Breast epithelium (tissue), 4 donors: ENCODE data around the gene SNX9. TPM values are rescaled to one million over a fixed set of nuclear protein-coding genes. Genes with fewer than 3 reads are reported as not detected.

Experiments
- DNase-seq, 2 donors: peaks; one replicate each; pipeline ENCODE4 v3.0.0-alpha.2; 2019; ENCODE audit warnings: low spot score in 2 of 2
- H3K27ac ChIP-seq, 2 donors: fragments of 200-600 bp; sonication (generic) in 1 of 2; one replicate each; pipeline ENCODE4 v1.5.1; 2016 to 2019; ENCODE audit warnings: mild to moderate bottlenecking in 1 of 2
- H3K27me3 ChIP-seq, 2 donors: fragments of 200-600 bp; sonication (generic) in 1 of 2; one replicate each; pipeline versions ENCODE4 v1.5.1 to v1.6.0; 2017 to 2019; ENCODE audit warnings: control low read depth in 1 of 2, mild to moderate bottlenecking in 1 of 2
- H3K36me3 ChIP-seq: fragments of 200-600 bp; one replicate; pipeline ENCODE4 v1.5.1; 2019
- H3K4me1 ChIP-seq, 2 donors: fragments of 200-600 bp; sonication (generic); one replicate each; pipeline ENCODE4 v1.5.1; 2016 to 2019; ENCODE audit warnings: control low read depth in 1 of 2
- H3K4me3 ChIP-seq, 3 donors: fragments of 200-600 bp; sonication (generic); 1 replicate in 2 of 3; 2 replicates in 1 of 3; pipeline ENCODE4 v1.5.1; 2016 to 2019; ENCODE audit warnings: mild to moderate bottlenecking in 3 of 3, moderate library complexity in 2 of 3
- H3K9me3 ChIP-seq, 2 donors: fragments of 200-600 bp; sonication (generic) in 1 of 2; one replicate each; pipeline ENCODE4 v1.5.1; 2016 to 2019; ENCODE audit warnings: control low read depth in 1 of 2
- POLR2A ChIP-seq: fragments of 450-650 bp; IDR thresholded peaks from one replicate; pipeline ENCODE4 v1.6.1; 2016; ENCODE audit warnings: antibody characterized with exemption, mild to moderate bottlenecking, moderate library complexity
- POLR2AphosphoS5 ChIP-seq, 3 donors: sonication (generic); formaldehyde crosslinking; IDR thresholded peaks; one replicate each; pipeline ENCODE4 v1.6.1; 2017; ENCODE audit warnings: antibody characterized with exemption in 3 of 3
- intact Hi-C: fragments of 100-400 bp; cut with DNase I; formaldehyde crosslinking; loops from one replicate; pipeline ENCODE4 v1.15.1; 2023; ENCODE audit warnings: low total_unique reads
- total RNA-seq, 3 donors: library from RNA; depleted of rRNA; stranded (reverse); fragments of >200 nt; gene quantifications; one replicate each; pipeline ENCODE4 v1.1.0, GENCODE V29; 2016
- TF ChIP-seq, protein P1 (sequence below), 3 donors: fragments of 450-650 bp; IDR thresholded peaks; one replicate each; pipeline ENCODE4 v1.5.1; 2016 to 2017; ENCODE audit warnings: antibody characterized with exemption in 3 of 3, mild to moderate bottlenecking in 3 of 3, moderate library complexity in 3 of 3

The SNX9 gene
- total RNA-seq, 3 donors from 2014 or later: 61.6 to 83.2 (median 75.7) TPM

DNA sequence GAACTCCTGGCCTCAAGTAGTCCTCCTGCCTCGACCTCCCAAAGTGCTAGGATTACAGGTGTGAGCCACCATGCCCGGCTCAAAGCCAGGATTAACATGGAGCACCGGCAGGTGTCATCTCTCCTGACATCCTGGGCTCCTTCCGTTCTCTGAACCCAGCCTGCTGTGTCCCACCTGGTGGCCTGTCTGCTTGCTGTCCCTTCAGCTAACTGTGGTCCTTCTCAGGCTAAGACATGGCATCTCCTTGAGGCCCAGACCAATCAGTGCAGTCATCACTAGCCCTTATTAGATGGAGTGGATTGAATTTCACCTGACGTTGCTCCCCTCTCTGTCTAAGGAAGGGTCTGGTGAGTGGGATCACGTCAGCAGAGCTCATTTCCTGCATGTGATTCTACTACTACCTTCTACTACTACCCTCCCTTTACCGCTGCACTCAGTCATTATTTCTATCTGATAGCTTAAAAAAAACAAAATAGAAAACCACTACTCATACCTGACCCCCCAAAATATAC lies 130.6 kb downstream of the SNX9 start:
- H3K9me3 ChIP-seq: peaks cover 9 to 10% of the 10 kb centered on the region in 2 donors
- TF ChIP-seq POLR2AphosphoS5 (IDR thresholded peaks at IDR 0.05): no peak
- TF ChIP-seq POLR2A: no peak
- TF ChIP-seq, protein P1, sequence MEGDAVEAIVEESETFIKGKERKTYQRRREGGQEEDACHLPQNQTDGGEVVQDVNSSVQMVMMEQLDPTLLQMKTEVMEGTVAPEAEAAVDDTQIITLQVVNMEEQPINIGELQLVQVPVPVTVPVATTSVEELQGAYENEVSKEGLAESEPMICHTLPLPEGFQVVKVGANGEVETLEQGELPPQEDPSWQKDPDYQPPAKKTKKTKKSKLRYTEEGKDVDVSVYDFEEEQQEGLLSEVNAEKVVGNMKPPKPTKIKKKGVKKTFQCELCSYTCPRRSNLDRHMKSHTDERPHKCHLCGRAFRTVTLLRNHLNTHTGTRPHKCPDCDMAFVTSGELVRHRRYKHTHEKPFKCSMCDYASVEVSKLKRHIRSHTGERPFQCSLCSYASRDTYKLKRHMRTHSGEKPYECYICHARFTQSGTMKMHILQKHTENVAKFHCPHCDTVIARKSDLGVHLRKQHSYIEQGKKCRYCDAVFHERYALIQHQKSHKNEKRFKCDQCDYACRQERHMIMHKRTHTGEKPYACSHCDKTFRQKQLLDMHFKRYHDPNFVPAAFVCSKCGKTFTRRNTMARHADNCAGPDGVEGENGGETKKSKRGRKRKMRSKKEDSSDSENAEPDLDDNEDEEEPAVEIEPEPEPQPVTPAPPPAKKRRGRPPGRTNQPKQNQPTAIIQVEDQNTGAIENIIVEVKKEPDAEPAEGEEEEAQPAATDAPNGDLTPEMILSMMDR (IDR thresholded peaks at IDR 0.05): no peak
- intact Hi-C loops: no loop called here
- H3K4me1 ChIP-seq: no peaks in the 10 kb centered on the region
- H3K27me3 ChIP-seq: no peaks in the 10 kb centered on the region
- no peaks in the 10 kb centered on the region for H3K36me3 ChIP-seq
- H3K27ac ChIP-seq: peak overlapping the region in 1 of 2 donors; percentile 64
- H3K4me3 ChIP-seq: peak overlapping the region in 2 of 3 donors; percentile 45 to 57
- no peak for DNase-seq

DNA sequence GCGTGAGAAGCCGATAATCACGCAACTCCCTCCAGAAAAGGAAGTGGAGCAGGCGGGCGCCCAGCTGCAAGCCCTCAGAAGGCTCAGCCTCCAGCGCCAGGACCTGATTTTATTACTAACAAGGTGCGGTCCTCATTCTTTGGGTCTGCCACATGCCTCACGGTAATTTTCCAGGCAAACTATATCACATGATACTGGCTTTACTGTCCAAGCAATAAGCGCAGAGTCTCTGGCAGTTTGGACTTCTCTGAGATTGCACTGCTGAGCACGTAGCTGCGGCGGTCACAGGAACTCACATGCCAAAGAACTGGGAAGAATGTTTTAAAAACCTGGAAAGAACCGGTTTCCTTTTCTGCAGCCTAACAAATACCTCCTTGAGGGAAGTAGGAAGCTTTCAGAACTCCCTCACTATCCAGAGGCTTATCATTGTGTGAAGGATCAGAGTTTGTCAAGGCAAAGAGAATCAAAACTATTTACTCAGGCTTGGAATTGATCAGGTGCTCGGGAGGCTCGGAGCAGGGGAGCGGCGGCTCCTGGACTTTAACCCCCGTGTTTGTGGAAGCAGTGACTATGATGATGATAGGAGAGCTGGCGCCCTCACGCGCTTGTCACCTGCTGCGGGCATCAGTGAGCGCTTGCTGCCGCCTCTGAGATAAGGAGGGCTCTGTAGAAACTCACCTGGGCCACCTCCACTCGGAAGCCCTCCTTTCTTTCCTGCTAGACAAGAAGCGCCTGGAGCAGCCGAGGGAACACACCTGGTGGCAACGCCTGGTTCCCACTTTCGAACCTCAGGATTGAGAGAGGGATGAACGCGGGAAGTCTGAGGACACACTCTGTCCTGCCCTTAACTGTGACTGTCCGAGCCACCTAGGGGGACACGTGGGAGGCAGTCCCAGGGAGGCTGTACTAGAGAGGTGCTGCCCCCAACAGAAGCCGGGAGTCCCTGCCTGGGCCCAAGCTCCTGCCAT lies 131.4 kb downstream of the SNX9 start:
- Histone ChIP-seq H3K27ac (peak overlapping the region; percentile 40 to 64), H3K9me3 (peaks cover 10 to 13% of the 10 kb centered on the region in 2 donors), H3K27me3 (no peaks in the 10 kb centered on the region), H3K4me1 (no peaks in the 10 kb centered on the region), H3K4me3 (peak overlapping the region; percentile 4 to 57 (median 45)), H3K36me3 (no peaks in the 10 kb centered on the region)
- TF ChIP-seq POLR2AphosphoS5 (IDR thresholded peaks at IDR 0.05): no peak
- TF ChIP-seq, protein P1 (IDR thresholded peaks at IDR 0.05): no peak
- TF ChIP-seq POLR2A: no peak
- intact Hi-C loops: no loop called here
- DNase-seq: no peak

DNA sequence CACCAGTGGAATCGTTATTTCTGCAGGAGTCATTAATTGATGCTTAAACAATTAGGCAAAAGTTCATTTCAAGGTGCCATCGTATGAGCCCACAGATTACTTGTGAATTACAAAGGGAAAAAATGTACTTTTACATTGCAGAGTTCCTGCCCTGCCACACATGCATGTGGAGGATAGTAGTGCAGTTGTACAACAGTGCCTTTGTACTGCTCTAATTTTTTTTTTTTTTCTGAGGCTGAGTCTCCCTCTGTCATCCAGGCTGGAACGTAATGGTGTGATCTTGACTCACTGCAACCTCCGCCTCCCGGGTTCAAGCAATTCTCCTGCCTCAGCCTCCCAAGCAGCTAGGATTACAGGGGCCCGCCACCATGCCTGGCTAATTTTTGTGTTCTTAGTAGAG lies 132.6 kb downstream of the SNX9 start:
- TF ChIP-seq POLR2A: no peak
- TF ChIP-seq, protein P1 (IDR thresholded peaks at IDR 0.05): no peak
- TF ChIP-seq POLR2AphosphoS5 (IDR thresholded peaks at IDR 0.05): no peak
- DNase-seq: no peak
- Histone ChIP-seq H3K27me3 (no peaks in the 10 kb centered on the region), H3K36me3 (no peaks in the 10 kb centered on the region), H3K27ac (no peak overlapping the region), H3K9me3 (peaks cover 10 to 13% of the 10 kb centered on the region in 2 donors), H3K4me1 (no peaks in the 10 kb centered on the region), H3K4me3 (no peak overlapping the region)
- intact Hi-C loops: no loop called here

DNA sequence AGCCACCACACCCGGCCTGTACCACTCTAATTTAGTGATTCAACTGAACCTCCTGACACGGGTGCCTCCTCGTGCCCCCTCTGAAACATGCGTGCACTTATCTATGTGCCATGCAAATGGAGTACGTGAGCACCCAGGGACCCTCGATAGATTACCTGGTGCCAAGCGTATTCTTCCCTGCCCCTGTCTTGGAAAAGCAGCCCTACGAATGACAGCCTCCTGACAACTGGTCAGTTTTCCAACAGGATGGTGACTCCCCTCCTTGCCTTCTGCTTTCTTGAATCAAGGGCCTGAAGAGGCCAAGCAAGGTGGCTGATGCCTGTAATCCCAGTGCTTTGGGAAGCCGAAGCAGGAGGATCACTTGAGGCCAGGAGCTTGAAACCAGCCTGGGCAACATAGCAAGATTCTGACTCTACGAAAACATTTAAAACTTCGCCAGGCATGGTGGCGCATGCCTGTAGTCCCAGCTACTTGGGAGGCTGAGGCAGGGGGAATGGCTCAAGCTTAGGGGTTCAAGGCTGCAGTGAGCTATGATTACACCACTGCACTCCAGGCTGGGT lies 133.2 kb downstream of the SNX9 start:
- Histone ChIP-seq H3K4me3 (no peak overlapping the region), H3K27me3 (no peaks in the 10 kb centered on the region), H3K9me3 (peaks cover 10 to 13% of the 10 kb centered on the region in 2 donors), H3K4me1 (no peaks in the 10 kb centered on the region), H3K36me3 (no peaks in the 10 kb centered on the region), H3K27ac (no peak overlapping the region)
- TF ChIP-seq POLR2A (no peak), POLR2AphosphoS5 (IDR thresholded peaks at IDR 0.05) (no peak)
- TF ChIP-seq, protein P1 (IDR thresholded peaks at IDR 0.05): no peak
- DNase-seq: no peak
- intact Hi-C loops: no loop called here
